GM19324 (cell line): ENCODE data around the gene DDX1.

Source experiments
- ATAC-seq: cut with Tn5 transposase; IDR thresholded peaks from one replicate; pipeline ENCODE4 v1.9.1; 2021; ENCODE audit warnings: mild to moderate bottlenecking, moderate library complexity; ENCODE audit not compliant: unreplicated experiment, low FRiP score

The DDX1 gene

GRCh38 chr2:15561574-15562344 is 29.9 kb upstream of the DDX1 start:
- peak; percentile 23 for ATAC-seq

- no peak for ATAC-seq
These were observed 29.2 kb upstream of the DDX1 start for GRCh38 chr2:15562354-15563031.

GRCh38 chr2:15563227-15564100 is 28.2 kb upstream of the DDX1 start:
- no peak for ATAC-seq

DNA sequence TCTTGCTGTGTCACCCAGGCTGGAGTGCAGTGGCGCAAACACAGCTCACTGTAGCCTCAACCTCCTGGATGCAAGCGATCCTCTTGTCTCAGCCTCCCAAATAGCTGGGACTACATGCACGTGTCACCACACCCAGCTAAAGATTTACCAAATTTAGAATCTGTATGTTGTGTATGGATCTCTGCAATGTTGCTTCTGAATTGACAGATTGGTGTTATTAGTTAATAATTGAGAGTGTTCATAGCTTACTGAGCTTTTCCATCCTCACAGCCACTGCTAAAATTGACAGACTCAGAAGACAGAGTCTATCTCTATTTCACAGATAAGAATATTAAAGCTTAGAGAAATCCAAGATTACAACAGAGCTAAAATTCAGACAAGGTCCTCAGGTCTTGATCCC is 26.3 kb upstream of the DDX1 start:
- no peak for ATAC-seq

DNA sequence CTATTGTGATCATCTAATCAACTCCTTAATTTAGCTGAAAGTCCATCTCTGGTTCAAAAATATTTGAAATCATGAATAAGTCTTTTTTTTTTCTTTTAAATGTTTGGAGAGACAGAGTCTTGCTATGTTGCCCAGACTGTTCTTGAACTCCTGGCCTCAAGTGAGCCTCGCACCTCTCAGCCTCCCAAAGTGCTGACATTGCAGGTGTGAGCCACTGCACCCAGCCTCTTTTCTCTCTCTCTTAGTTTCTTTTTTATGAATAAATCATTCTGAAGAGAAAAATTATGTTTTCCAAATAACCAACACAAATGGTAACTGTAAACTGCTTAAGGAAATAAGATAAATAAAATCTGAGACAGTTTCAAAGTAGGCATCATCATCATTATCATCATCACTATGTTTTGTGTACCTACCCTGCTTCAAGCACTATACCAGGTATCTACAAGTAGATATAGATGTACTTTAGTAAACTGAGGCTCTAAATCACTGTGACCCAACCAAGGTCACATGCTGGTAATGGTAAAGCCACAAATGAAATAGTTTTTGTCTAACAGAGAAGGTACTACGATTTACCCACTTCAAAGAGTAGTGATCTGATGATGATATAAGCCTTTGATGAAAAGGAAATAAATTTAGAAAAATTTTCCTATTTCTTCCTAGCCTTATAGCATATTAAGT is 25.5 kb upstream of the DDX1 start:
- no peak for ATAC-seq

DNA sequence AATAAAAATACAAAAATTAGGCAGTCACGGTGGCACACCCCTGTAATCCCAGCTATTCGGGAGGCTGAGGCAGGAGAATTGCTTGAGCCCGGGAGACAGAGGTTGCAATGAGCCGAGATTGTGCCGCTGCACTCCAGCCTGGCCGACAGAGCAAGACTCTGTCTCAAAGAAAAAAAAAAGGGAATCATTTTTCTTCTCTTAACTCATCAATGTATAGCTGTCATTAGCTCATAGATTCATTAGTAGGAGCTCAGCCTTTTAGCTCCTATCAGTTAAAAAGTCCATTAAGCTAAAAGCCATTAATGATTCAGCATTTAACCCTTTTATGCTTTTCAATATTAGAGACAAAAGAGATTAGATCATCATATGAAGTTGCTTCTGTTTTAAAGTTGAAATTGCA is 24.8 kb upstream of the DDX1 start:
- ATAC-seq, result no peak

DNA sequence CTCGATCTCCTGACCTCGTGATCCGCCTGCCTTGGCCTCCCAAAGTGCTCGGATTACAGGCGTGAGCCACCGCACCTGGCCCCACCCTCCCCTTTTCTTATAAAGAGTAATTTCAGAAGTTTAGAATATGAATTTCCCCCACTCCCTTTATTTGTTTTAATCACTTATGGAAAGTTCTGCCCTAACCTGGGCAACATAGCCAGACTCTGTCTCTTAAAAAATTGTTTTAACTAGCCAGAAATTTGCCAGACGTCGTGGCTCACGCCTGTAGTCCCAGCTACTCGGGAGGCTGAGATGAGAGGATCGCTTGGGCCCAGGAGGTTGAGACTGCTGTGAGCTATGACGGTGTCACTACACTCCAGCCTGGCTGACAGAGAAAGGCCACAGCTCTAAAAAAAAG is 22.8 kb upstream of the DDX1 start:
- ATAC-seq, result no peak

GRCh38 chr2:15570104-15570503 is 21.6 kb upstream of the DDX1 start:
- no peak for ATAC-seq

DNA sequence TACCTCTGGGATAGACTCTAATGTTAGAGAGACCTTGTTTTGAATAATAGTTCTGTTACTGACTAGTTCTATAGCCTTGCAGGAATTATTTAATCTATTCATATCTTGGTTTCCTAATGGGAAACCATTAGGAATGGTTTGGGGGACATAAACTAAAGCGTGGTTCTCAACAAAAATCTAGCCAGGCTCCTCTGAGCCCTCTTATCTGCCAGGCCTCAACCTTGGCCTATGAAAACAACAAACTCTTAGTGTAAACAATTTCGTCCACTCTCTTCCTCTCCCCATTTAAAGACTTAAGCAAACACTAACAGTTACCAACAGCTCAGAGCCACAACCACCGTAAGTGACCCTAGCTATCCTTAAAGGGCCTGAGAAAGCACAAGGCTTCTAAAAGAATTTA is 19.9 kb upstream of the DDX1 start:
- ATAC-seq, result no peak

GRCh38 chr2:15577071-15577735 is 14.5 kb upstream of the DDX1 start:
- peak; percentile 83 for ATAC-seq

- ATAC-seq, result no peak
These were observed 12.0 kb upstream of the DDX1 start for GRCh38 chr2:15579641-15580040.

GRCh38 chr2:15580451-15580850 is 11.2 kb upstream of the DDX1 start:
- no peak for ATAC-seq

DNA sequence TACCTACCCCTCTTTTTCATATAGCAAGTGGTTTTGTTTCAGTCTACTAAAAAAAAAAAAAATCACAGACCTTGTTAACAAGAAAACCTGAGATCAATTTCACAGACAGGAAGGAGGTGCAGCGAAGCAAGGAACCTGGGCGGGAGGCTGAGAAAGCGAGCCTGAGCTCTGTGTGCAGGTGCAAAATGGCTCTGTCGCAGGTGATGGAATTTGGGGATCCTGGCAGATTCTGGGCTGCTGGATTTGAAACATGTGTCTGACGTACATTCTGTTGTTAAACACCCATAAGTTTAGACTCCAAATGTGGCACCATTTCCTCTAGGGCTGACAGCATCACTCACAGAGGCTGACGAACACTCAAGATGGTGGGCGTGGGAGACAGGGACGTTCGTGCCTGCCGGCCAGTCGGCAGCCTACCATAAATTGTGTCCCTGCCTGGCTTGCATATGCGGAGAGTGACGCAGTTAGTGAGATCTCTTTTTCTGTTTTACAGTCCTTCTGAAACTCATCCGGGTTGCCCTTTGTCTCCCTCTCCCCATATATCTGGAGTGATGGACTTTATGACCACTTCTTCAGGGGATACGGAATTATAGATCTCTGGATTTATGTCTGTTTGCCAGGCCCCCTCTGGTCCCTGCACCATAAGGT is 8.8 kb upstream of the DDX1 start:
- no peak for ATAC-seq

DNA sequence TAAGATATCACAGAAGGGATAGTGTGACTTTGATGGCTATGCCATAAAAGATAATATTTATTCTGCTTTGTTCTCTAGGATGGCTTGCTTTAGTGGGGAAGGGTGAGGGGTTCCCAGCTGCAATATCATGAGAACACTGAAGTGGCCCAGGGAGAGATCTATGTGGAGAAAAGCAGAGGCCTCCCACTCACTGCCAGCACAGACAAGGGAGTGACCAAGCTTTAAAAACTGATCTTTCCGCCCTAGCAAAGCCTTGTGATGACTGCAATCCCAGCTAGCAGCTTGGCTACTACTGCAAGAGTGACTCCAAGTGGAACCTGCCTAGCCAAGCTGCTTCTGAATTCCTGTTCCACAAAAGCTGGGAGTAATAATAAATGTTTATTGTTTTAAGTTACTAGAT is 7.8 kb upstream of the DDX1 start:
- no peak for ATAC-seq

DNA sequence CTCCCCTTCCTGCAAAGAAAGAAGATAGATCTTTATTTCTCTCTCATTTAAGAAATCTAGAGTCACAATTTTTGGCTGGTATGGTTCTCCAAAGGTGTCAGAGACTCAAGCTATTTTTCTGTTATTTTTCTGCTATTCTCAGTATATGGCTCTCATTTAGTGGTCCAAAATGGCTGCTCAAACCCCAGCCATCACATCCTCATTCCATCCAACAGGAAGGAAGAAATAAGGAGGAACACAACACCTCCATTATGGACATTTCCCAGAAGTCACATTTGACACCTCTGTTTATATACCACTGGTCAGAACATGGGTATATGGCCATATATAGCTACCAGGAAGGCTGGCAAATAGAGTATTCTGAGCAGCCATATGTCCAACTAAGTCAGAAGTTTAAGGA is 7.4 kb upstream of the DDX1 start:
- ATAC-seq, result no peak

DNA sequence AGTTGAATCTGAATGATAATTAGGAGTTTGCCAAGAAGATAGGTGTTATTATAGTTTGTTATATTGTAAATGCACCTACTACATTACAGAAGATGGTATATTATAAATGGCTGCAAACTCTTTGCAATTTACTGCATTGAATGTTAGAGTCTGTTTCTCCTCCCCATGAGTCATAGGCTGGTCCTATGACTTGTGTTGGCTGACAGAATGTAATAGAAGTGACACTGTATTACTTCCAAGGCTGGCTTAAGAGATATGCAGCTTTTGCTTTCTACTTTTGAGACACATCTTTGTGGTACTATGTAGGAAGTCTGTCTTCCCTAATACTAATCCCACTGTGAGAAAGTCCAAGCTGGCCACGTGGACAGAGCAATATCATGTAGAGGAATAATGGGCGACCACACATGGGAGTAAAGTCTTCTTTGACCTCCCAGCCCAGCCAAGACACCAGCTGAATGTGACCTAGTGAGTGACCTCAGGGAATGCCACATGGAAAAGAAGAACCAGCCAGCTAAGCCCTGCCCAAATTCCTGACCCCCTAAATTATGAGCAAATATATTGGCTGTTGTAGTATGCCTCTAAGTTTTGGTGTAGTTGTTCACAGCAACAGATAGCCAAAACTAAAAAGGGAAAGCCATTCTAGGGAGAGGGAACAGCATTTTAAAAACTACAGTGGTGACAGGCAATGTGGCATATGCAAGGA is 6.8 kb upstream of the DDX1 start:
- no peak for ATAC-seq

GRCh38 chr2:15588329-15588919 is 3.2 kb upstream of the DDX1 start:
- ATAC-seq, result no peak

GRCh38 chr2:15591373-15591691 is 336 bp upstream of the DDX1 start:
- no peak for ATAC-seq

- no peak for ATAC-seq
These were observed 1.6 kb downstream of the DDX1 start for GRCh38 chr2:15593327-15593705.
